Endothelial cell of umbilical vein (primary cell): ENCODE measurements around the gene TTF1. TPM values are rescaled to one million over a fixed set of nuclear protein-coding genes. Genes with fewer than 3 reads are reported as not detected.

Source experiments
- BruUV-seq: library from RNA; stranded (reverse); fragments of 400-500 nt; replicated peaks from 2 replicates; lab custom pipeline; 2021; lab: Mats Ljungman, UMichigan
- CTCF ChIA-PET: fragments of 300-600, 350-600 bp; sonication (Branson Sonifier 250); formaldehyde crosslinking; loops from one replicate; lab custom pipeline; 2021; ENCODE audit warnings: antibody characterized with exemption, inconsistent platforms; lab: Charles Lee
- POLR2A ChIA-PET: fragments of 300-600, 350-600 bp; sonication (Branson Sonifier 250); formaldehyde crosslinking; loops from one replicate; lab custom pipeline; 2021; ENCODE audit warnings: antibody characterized with exemption, inconsistent platforms; lab: Charles Lee
- DNase-seq: peaks from one replicate; pipeline ENCODE4 v3.0.0-alpha.2; 2011; ENCODE audit warnings: low read depth, low spot score
- FAIRE-seq: peaks from 2 replicates; lab custom pipeline; 2011; peaks lifted over from hg19 to GRCh38; lab: Jason Lieb, UNC
- H2AFZ ChIP-seq: 2 replicates; pipeline ENCODE4 v1.6.0; 2012; ENCODE audit warnings: low read depth, low read length, control low read depth, inconsistent platforms
- H3K27ac ChIP-seq: 2 replicates; pipeline ENCODE4 v1.5.1; 2011; ENCODE audit warnings: low read depth, mild to moderate bottlenecking, control low read depth, low read length, moderate library complexity; ENCODE audit not compliant: insufficient read depth
- H3K27me3 ChIP-seq, 2 experiments: 2 replicates each; pipeline versions ENCODE4 v1.6.0 to v1.6.1; 2011; ENCODE audit warnings: low read length in 2 of 2, mixed read lengths in 1 of 2; ENCODE audit not compliant: control insufficient read depth in 2 of 2, insufficient read depth in 2 of 2
- H3K36me3 ChIP-seq, 2 experiments: 2 replicates in 1 of 2; 3 replicates in 1 of 2; pipeline ENCODE4 v1.5.1; 2011; ENCODE audit warnings: low read length in 2 of 2, mild to moderate bottlenecking in 1 of 2, moderate library complexity in 1 of 2; ENCODE audit not compliant: control insufficient read depth in 2 of 2, insufficient read depth in 2 of 2; ENCODE audit errors: extremely low read depth in 1 of 2
- H3K4me1 ChIP-seq: 3 replicates; pipeline ENCODE4 v1.5.1; 2011; ENCODE audit warnings: mild to moderate bottlenecking, low read length; ENCODE audit not compliant: control insufficient read depth, insufficient read depth; ENCODE audit errors: extremely low read depth
- H3K4me2 ChIP-seq: 2 replicates; pipeline ENCODE4 v1.6.1; 2011; ENCODE audit warnings: low read length, control low read depth, mixed read lengths; ENCODE audit not compliant: insufficient read depth
- H3K4me3 ChIP-seq, 3 experiments: fragments of 200-600 bp in 1 of 3; sonication (generic), shearing (Covaris generic) in 1 of 3; replicated peaks in 1 of 3; 2 replicates each; pipeline ENCODE4 v1.5.1; 2011 to 2016; ENCODE audit warnings: control low read depth in 3 of 3, low read length in 3 of 3, mild to moderate bottlenecking in 2 of 3, inconsistent platforms in 1 of 3, low read depth in 1 of 3, moderate library complexity in 1 of 3; ENCODE audit not compliant: insufficient read depth in 1 of 3
- H3K79me2 ChIP-seq: 2 replicates; pipeline ENCODE4 v1.6.0; 2012; ENCODE audit warnings: low read length, inconsistent platforms; ENCODE audit not compliant: control insufficient read depth, insufficient read depth
- H3K9ac ChIP-seq: replicated peaks from 2 replicates; pipeline ENCODE3; 2011; ENCODE audit warnings: low read length, control low read depth; ENCODE audit not compliant: insufficient read depth; ENCODE audit errors: extremely low read depth
- H3K9me1 ChIP-seq: replicated peaks from 3 replicates; pipeline ENCODE4 v1.6.0; 2011; ENCODE audit warnings: mild to moderate bottlenecking, low read length; ENCODE audit not compliant: control insufficient read depth, insufficient read depth; ENCODE audit errors: extremely low read depth
- H3K9me3 ChIP-seq: replicated peaks from 2 replicates; pipeline ENCODE4 v1.5.1; 2012; ENCODE audit warnings: low read length, inconsistent platforms; ENCODE audit not compliant: control insufficient read depth, insufficient read depth
- H4K20me1 ChIP-seq: replicated peaks from 2 replicates; pipeline ENCODE3; 2011; ENCODE audit warnings: mild to moderate bottlenecking, low read length; ENCODE audit not compliant: control insufficient read depth, insufficient read depth; ENCODE audit errors: extremely low read depth
- CTCF ChIP-seq, 2 donors: IDR thresholded peaks; 1 replicate in 1 of 2; 2 replicates in 1 of 2; pipeline ENCODE4 v1.5.1; 2011; ENCODE audit warnings: low read length in 2 of 2, mild to moderate bottlenecking in 2 of 2, moderate library complexity in 2 of 2, control low read depth in 1 of 2, inconsistent platforms in 1 of 2, low read depth in 1 of 2; ENCODE audit not compliant: insufficient read depth in 1 of 2; ENCODE audit errors: extremely low read depth in 1 of 2
- EZH2 ChIP-seq: IDR thresholded peaks from 2 replicates; pipeline ENCODE4 v1.6.1; 2012; ENCODE audit warnings: borderline replicate concordance, low read depth, mild to moderate bottlenecking, moderate library complexity, low read length, inconsistent platforms; ENCODE audit not compliant: severe bottlenecking
- FOS ChIP-seq: IDR thresholded peaks from 2 replicates; pipeline ENCODE4 v1.6.1; 2011; ENCODE audit warnings: mild to moderate bottlenecking, low read length, moderate library complexity, borderline replicate concordance; ENCODE audit not compliant: insufficient read depth
- GATA2 ChIP-seq: IDR thresholded peaks from 2 replicates; pipeline ENCODE4 v1.7.0; 2011; ENCODE audit warnings: low read depth, mild to moderate bottlenecking, moderate library complexity, mixed read lengths, low read length; ENCODE audit not compliant: insufficient read length, insufficient read depth
- JUN ChIP-seq: IDR thresholded peaks from 2 replicates; pipeline ENCODE4 v1.6.1; 2011; ENCODE audit warnings: borderline replicate concordance, low read depth; ENCODE audit not compliant: insufficient read length, insufficient read depth
- MAX ChIP-seq: IDR thresholded peaks from 2 replicates; pipeline ENCODE4 v1.6.1; 2011; ENCODE audit not compliant: insufficient read depth, insufficient read length
- MYC ChIP-seq: IDR thresholded peaks from one replicate; pipeline ENCODE4 v1.6.1; 2011; ENCODE audit warnings: mild to moderate bottlenecking, low read depth, low read length
- POLR2A ChIP-seq: IDR thresholded peaks from 2 replicates; pipeline ENCODE4 v1.6.1; 2012; ENCODE audit warnings: low read depth, mild to moderate bottlenecking, control low read depth, low read length
- POLR2AphosphoS5 ChIP-seq: IDR thresholded peaks from 2 replicates; pipeline ENCODE4 v1.6.1; 2012; ENCODE audit warnings: low read depth, mild to moderate bottlenecking, control low read depth, low read length, moderate library complexity; ENCODE audit not compliant: insufficient read depth
- dilution Hi-C: fragments of 300-500 bp; cut with MboI; formaldehyde crosslinking; loops from one replicate; pipeline ENCODE4 v1.15.0; 2019; ENCODE audit warnings: low sequenced_read_pairs; ENCODE audit not compliant: extremely low pct_ligation_motif_present
- intact Hi-C: fragments of 100-400 bp; cut with micrococcal nuclease; formaldehyde crosslinking; loops from one replicate; pipeline ENCODE4 v1.10.0; 2022
- polyA plus RNA-seq, 4 experiments: library from polyadenylated mRNA; depleted of rRNA in 3 of 4; stranded (reverse) in 3 of 4; unstranded in 1 of 4; fragments of >200 nt; gene quantifications; 2 replicates each; pipeline versions ENCODE4 v1.2.1 to v1.2.3, GENCODE V29; 2011 to 2012; ENCODE audit warnings: missing spikeins in 1 of 4
- total RNA-seq: library from RNA; stranded (reverse); gene quantifications from 2 replicates; pipeline ENCODE4 v1.2.3, GENCODE V29; 2021

Gene TTF1
- total and polyA plus RNA-seq, 2 donors (not counting 3 experiments of a cell fraction or from before 2014, with no cell fraction given) = 4.9 to 12.0 TPM

GRCh38 chr9:132346177-132346576 lies 60.5 kb downstream of the TTF1 start:
- ChIA-PET POLR2A (interaction anchor here (1.2 kb wide), 1 partner anchor 9 kb away, joined by 4 read pairs; no protein-coding TSS in a partner anchor), CTCF (no interaction called here)
- H2AFZ ChIP-seq = no peak overlapping the region
- peaks cover 3% of the 10 kb centered on the region for H4K20me1 ChIP-seq
- no peak overlapping the region for H3K27ac ChIP-seq
- H3K27me3 ChIP-seq = no peaks in the 10 kb centered on the region
- peaks cover 5% of the 10 kb centered on the region for H3K4me1 ChIP-seq
- FAIRE-seq = no peak
- no peak for DNase-seq
- TF ChIP-seq POLR2A (no peak), FOS (no peak), POLR2AphosphoS5 (no peak), MYC (no peak), CTCF (IDR thresholded peaks at IDR 0.05; ENCODE audit: extremely low read depth in 1 of 2, insufficient read depth in 1 of 2, low read depth in 1 of 2, low read length in 2 of 2) (no peak), MAX (no peak), JUN (no peak), EZH2 (no peak), GATA2 (no peak)
- no peak overlapping the region for H3K4me2 ChIP-seq
- peaks cover 9% of the 10 kb centered on the region for H3K79me2 ChIP-seq
- H3K9me1 ChIP-seq = no peaks in the 10 kb centered on the region
- H3K9ac ChIP-seq = no peak overlapping the region
- intact Hi-C loops = no loop called here
- BruUV-seq = no TSS peak
- H3K9me3 ChIP-seq = no peaks in the 10 kb centered on the region
- no peak overlapping the region for H3K4me3 ChIP-seq
- H3K36me3 ChIP-seq = peaks cover 34 to 39% of the 10 kb centered on the region in 2 experiments
- dilution Hi-C loops = no loop called here
